Activated CD4-positive, alpha-beta T cell treated with anti-CD3 and anti-CD28 coated beads for 24 hours (primary cell): ENCODE measurements around the gene SLC25A14.
A peak's percentile ranks its signal among the peaks of the same experiment; 100 is the strongest.

Experiments used
- DNase-seq, 2 donors: peaks; one replicate each; pipeline ENCODE4 v3.0.0-alpha.2; 2020; ENCODE audit warnings: low read depth in 2 of 2

The SLC25A14 gene

DNA sequence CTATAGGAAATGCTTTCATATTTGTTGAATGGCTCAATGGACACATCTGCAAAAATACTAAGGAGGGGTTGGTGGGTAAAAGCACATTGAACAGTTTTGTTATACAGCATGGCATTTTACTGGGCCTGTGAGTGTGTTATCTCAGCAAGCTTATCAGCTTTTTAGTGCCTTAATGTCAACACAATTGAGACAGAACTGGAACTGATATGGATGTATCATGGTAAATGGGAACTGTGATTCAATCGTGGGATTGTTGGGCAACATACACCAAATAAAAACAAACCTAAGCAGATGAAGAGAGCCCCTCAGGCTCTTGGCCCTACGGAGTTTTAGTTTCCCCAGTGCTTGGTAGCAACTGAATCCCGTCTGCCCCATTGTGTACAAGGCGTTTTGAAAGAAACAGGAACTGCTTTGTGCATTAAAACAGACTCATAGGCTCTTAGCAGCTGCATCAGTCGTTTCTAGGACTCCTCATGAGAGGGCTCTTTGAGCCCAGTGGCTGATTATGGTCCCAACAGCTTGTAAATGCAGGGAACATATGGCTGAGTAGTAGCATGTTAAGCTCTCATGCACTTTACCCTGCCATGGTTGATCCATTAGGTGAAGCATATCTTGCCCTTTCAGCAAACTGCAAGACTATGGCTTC lies 38.4 kb downstream of the SLC25A14 start:
- DNase-seq = no peak

DNA sequence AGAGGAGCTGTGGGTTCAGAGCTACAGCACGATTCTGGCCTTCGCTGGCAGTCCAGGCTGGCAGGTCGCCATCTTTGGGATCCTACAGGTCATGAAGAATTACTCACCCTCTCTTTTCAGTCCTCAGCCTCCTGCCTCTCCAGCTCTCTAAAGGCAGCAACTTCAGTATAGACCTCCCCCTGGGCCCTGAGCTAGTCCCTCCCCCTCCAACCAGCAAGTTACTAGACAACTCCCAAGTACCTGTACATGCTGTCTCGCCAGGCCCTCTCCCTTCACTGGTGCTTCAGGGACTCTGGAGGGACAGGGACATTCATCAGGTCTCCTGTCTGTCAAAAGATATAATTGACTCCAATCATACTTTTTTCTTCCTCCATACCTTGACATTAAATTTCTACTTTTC lies 45.8 kb downstream of the SLC25A14 start, which contains the start of gene GPR119:
TSS of gene GPR119 (minus strand) at position 155 of the 400 bp plus-strand sequence. CDS start 227 bp downstream, outside the sequence.
- no peak for DNase-seq

DNA sequence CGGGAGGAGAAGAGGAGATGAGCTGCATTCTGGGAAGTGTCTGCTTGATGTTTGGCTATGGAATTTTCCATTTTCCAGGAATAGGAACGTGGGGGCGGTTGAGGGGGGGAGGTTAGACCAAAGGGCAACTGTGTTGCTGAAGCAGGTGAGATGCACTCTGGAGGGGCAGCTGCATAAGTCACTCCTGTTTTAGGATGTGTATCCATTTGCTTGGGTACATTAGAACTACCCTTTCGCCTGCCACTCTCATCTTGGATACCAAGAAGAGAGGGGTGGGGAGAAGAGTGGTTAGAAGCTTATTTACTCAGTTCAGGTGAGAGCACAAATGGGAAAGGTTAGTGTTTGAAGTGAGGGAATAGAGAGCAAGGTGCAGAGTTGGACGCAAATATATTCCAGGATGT lies 46.7 kb downstream of the SLC25A14 start:
- no peak for DNase-seq

DNA sequence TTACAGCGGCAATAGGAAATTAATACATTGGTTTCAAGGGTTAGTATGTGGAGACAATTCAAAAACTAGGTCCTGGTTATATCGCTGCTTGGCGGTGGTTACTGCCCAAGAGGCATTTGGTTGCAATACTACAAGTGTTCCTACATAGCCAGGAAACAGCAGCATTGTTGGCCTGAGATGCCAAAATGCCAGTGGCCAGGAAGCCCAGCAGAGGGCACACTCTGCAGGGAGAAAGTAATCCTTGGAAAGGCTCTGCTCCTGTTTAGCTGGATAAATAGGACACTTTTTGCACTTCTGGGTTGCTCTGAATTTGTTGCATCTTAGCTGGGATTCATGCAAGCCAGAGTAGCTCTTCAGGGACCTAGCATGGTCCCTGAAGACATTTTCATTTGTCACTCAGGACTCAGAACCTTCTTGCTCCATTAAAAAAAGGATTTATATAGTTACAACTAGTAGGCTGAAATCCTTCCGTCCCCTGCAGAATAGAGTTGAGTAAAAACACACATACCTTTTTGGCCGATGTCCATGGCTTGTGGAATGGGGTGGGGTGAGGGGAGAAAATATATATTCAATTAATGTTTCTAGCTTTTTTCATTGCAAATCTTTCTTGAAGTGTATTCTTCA lies 53.8 kb downstream of the SLC25A14 start:
- DNase-seq = no peak

DNA sequence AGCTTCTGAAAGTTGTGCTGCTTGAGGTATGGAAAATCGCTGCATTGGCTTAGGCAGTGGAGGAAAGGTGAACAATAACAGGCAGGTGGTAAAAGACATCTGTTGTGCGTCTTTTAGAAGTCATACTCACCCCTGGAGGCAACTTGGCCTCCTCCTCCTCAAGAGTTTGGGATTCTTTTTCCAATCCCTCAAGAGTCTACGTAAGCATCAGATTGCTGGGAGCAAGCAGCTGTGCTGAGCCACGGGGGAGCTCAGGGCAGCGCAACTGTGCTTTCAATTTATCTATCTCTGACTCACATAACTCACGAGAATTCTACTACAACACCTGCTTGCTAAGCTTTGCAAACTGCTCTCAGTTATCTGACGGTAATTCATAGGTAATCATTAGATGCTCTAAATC lies 55.6 kb downstream of the SLC25A14 start:
- DNase-seq = no peak

DNA sequence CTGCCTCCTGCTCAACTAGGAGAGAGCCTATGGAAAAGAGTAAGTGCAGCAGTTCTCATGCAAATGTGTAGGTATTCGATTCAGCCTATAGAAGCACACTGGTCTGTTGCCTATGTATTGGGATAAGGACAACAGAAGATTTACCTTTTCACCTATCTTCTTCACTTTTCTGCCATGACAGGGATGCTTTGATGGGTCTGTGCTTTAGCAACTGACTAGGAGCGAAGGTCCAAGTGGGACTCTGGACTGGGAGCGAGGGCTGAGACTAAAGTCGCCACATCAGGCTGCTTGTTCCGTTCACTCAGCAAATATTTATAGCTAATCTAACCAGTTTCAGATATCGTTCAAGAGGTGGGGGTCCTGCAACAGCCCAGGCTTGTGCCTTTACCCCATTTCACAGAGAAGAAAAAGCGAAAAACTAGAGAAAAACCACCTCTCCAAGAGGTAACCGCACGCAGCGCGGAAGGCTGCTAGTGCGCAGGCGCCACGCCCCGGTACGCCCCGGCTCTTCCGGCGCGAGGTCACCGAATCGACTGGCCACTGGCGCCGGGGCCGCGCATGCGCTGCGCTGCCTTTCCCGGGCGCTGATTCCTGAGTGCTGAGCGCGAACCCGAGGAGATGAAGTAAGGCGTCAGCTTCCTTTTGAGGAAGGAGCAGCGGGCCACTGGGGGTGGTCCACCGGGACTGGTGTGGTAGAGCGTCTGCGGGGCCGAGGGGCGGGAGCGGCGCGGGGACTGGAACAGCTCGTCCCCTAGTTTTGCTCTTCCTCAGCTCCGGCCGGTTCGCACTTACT lies 61.9 kb downstream of the SLC25A14 start, which contains the start of gene RBMX2:
TSS of gene RBMX2 (plus strand) at position 573 of the 793 bp plus-strand sequence. CDS start at position 619, 46 bp downstream.
- peak; percentile 38 to 47 for DNase-seq

DNA sequence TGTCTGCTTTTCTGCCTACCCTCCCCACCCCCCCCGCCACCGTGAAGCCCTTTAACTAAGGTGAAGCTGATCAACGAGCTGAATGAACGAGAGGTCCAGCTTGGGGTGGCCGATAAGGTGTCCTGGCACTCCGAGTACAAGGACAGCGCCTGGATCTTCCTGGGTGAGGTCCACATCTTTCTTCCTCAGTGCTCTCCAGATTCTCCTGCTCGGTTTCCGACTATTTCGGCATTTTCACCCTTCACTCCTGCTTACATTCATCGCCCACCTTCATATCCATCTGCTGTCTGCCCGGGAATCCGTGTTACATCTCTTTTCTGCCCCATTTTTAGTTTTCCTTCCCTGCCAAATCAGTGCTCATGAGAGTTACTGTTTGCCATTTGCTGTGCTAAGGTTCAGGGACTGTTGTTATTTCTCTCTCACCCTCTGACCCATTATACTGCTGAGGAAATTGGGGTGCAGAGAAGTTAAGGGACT lies 62.5 kb downstream of the SLC25A14 start:
- no peak for DNase-seq

DNA sequence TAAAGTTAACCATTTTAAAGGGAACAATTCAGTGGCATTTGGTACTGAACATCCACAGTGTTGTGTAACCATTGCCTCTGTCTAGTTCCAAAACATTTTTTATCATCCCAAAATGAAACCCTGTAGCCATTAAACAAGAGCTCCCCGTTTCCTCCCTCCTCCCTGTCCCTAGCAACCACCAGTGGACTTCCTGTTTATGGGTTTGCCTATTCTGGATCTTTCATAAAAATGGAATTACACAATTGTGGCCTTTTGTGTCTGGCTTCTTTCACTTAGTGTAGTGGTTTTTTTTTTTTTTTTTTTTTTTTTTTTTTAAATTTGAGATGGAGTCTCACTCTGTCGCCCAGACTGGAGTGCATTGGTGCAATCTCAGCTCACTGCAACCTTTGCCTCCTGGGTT lies 73.7 kb downstream of the SLC25A14 start:
- DNase-seq = no peak

DNA sequence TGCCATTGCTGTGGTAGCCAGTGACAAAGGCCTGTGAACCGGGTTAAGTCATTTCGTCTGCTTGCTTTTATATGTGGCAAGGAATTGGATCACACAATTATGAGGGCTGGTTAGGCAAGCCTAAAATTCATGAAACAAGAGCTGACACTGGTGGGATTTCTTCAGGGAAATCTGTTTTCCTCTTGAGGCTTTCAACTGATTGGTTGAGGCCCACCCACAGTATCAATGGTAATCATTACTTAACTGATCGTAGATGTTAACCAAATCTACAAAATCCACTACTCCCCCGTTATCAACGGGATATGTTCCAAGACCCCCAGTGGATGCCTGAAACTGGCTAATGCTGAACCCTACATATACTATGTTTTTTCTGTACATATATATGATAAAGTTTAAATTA lies 75.1 kb downstream of the SLC25A14 start:
- DNase-seq = no peak

DNA sequence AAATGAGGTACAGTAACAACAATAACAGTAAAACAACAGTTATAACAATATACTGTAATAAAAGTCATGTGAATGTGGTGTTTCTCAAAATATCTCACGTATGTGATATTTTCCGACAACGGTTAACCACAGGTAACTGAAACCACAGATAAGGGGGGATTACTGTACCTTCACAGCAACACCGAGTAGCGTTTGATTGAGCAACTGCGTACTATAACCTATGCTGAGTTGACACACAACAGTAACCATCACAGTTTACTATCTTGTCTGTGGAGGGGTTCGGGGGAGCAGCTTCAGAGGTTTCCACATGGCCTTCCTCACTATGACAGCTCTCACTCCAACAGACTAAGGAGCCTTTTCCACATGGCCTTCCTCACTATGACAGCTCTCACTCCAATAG lies 75.5 kb downstream of the SLC25A14 start:
- DNase-seq = no peak

DNA sequence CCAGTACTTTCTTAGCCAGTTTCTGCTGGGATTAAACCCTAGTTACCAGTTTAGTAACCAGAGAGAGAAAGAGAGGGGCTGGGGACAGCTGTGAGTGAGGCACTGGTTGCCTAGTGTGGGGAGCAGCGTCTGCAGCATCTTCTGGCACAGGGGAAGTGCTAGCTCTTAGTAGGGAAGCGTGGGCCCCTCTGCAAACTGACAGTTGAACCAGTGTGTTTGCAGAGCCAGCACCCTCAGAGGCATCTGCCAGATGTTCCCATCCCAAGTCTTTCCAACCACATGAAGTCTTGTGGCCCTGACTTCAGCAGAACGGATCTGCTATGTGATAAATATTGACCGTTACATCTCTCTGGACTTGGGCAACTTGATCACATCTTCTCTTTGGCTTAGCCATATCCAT lies 77.1 kb downstream of the SLC25A14 start:
- DNase-seq = no peak

DNA sequence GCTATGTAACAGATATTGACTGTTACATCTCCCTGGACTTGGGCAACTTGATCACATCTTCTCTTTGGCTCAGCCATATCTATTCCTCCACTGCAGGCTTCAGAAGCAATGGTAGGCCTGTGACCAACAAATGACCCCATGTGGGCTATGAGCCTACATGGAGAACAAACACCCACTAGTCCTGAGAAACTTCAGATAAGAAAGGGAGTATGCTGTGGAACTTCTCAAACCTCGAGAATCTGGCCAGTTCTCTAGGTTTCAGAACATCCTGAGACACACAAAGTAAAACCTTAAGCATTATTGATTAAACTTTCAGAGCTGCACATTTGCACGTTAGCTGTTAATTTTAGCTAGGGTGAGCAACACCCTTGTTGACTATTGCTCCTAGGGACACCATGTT lies 78.3 kb downstream of the SLC25A14 start:
- DNase-seq = no peak

DNA sequence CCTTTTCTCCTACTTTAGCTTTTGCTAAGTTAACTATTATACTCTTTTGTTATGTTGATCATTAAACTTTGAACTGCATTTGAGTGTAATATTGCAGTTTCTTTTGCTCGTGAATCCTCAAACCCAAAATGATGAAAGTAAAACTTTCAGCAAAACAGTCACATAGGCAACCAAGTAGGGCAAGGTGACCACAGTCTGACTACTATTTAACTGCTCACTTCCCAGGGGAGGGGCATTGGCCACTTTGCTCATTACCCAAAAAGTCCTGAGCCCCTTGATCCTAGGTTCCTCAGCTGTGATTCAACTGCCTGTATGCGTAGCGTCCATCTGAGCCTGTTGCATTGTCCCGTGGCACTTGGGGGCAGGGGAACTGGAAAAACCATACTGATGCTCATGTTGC lies 79.0 kb downstream of the SLC25A14 start:
- no peak for DNase-seq

DNA sequence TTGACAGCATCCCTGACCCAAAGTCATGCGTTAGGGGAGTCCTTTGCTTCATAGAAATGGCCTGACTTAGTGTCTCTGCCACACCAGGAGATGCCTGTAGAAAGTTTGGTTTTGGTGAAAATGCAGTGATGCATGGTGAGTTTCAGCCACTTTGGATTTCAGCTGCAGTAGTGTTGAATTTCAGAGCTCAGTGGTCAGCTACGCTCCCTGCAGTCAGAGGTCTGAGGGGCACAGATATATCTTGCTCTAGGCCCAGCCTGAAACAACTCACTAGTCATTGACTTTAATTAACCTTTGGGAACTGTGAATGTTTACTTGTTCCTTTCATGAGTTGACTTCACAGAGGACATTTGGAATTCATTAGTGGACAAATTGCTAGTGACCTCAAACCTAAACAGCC lies 79.5 kb downstream of the SLC25A14 start:
- DNase-seq = no peak
